ENCODE measurements around the gene TUBB6.

DNA sequence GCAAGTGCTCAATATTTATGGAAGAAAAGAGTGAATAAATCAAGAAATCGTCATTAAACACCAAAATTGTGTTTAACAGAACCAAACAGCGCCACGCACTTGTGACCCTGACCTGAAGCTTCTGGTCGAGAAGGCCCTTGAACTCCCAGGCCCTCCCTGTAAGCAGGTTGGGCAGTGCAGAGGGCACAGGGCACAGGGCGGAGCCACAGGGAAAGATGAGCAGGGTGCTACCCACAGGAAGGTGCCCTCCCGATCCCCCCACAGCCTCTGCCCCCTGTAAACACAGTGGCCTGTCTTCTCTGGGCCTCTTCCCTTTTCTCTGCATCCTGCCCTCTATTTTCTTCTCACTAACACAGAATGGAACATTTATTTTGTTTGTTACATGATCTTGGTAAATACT is 16.9 kb upstream of the TUBB6 start:
- TF ChIP-seq CTCF (conservative IDR thresholded peaks at IDR 0.05 in 1 of 2, IDR thresholded peaks at IDR 0.05 in 1 of 2; ENCODE audit: low read depth in 1 of 2, low read length in 2 of 2) (no peak), EZH2 (IDR thresholded peaks at IDR 0.05; ENCODE audit: low read length, missing control alignments) (no peak)

Measured in fibroblast of lung (primary cell).